GM12878 (cell line): ENCODE results near the gene MYO1D. TPM values are rescaled to one million over a fixed set of nuclear protein-coding genes. Genes with fewer than 3 reads are reported as not detected.

Source experiments
- ATAC-seq: fragments of 200-7000 bp; cut with Tn5 transposase; 3 replicates; pipeline ENCODE4 v1.9.1; 2020; ENCODE audit warnings: mild to moderate bottlenecking, moderate library complexity
- BruUV-seq: library from RNA; stranded (reverse); fragments of 400-500 nt; replicated peaks from 2 replicates; lab custom pipeline; 2021; lab: Mats Ljungman, UMichigan
- CTCF ChIA-PET: fragments of 300-600 bp; sonication (Branson Sonifier 250); formaldehyde crosslinking; extraction: SDS; loops from one replicate; lab custom pipeline; 2021; ENCODE audit warnings: inconsistent platforms; lab: Yijun Ruan, JAX
- POLR2A ChIA-PET: fragments of 350-600 bp; formaldehyde crosslinking; extraction: SDS; loops from one replicate; lab custom pipeline; 2021; ENCODE audit warnings: inconsistent platforms; lab: Charles Lee
- RAD21 ChIA-PET: fragments of 300-600 bp; sonication (Branson Sonifier 250); formaldehyde crosslinking; loops from one replicate; lab custom pipeline; 2023; ENCODE audit warnings: antibody characterized with exemption; ENCODE audit not compliant: unreplicated experiment; lab: Charles Lee
- SMC1A ChIA-PET: fragments of 300-600 bp; sonication (Branson Sonifier 250); formaldehyde crosslinking; loops from one replicate; lab custom pipeline; 2023; ENCODE audit not compliant: unreplicated experiment, uncharacterized antibody; lab: Charles Lee
- DNase-seq: peaks from one replicate; pipeline ENCODE4 v3.0.0-alpha.2; 2011; ENCODE audit warnings: low read depth, low spot score
- FAIRE-seq: peaks from 3 replicates; lab custom pipeline; 2011; peaks lifted over from hg19 to GRCh38; lab: Jason Lieb, UNC
- H2AFZ ChIP-seq: 2 replicates; pipeline ENCODE4 v1.6.0; 2011; ENCODE audit warnings: low read depth, low read length, control low read depth; ENCODE audit not compliant: control insufficient read depth
- H3K27ac ChIP-seq: 2 replicates; pipeline ENCODE4 v1.5.1; 2011; ENCODE audit warnings: control low read depth; ENCODE audit not compliant: control insufficient read depth, insufficient read depth
- H3K27me3 ChIP-seq, 2 experiments: replicated peaks in 1 of 2; 2 replicates each; pipeline versions ENCODE4 v1.6.0 to v1.6.1; 2011; ENCODE audit warnings: low read length in 1 of 2; ENCODE audit not compliant: control insufficient read depth in 2 of 2, insufficient read depth in 2 of 2
- H3K36me3 ChIP-seq, 2 experiments: 2 replicates each; pipeline ENCODE4 v1.5.1; 2011; ENCODE audit warnings: low read length in 1 of 2; ENCODE audit not compliant: control insufficient read depth in 2 of 2, insufficient read depth in 2 of 2
- H3K4me1 ChIP-seq: 2 replicates; pipeline ENCODE4 v1.6.1; 2011; ENCODE audit warnings: mild to moderate bottlenecking, low read length, moderate library complexity, mixed read lengths; ENCODE audit not compliant: control insufficient read depth, insufficient read depth
- H3K4me2 ChIP-seq: 2 replicates; pipeline ENCODE4 v1.6.0; 2011; ENCODE audit warnings: control low read depth; ENCODE audit not compliant: control insufficient read depth, insufficient read depth
- H3K4me3 ChIP-seq: fragments of 200-600 bp; sonication (generic); 2 replicates; pipeline ENCODE4 v1.5.1; 2016
- H3K79me2 ChIP-seq: 2 replicates; pipeline ENCODE4 v1.6.0; 2011; ENCODE audit warnings: low read length; ENCODE audit not compliant: control insufficient read depth, insufficient read depth
- H3K9ac ChIP-seq: 2 replicates; pipeline ENCODE4 v1.8.0; 2011; ENCODE audit warnings: low read length, control low read depth, mixed read lengths; ENCODE audit not compliant: control insufficient read depth, insufficient read depth
- H3K9me3 ChIP-seq: replicated peaks from 3 replicates; pipeline ENCODE4 v1.5.1; 2011; ENCODE audit warnings: mild to moderate bottlenecking, low read length; ENCODE audit not compliant: control insufficient read depth, insufficient read depth
- H4K20me1 ChIP-seq: 2 replicates; pipeline ENCODE4 v1.6.0; 2011; ENCODE audit not compliant: control insufficient read depth, insufficient read depth
- CBFB ChIP-seq: IDR thresholded peaks from 2 replicates; pipeline ENCODE4 v1.6.1; 2016; ENCODE audit warnings: antibody characterized with exemption, low read depth
- HDAC2 ChIP-seq: fragments of 200-600 bp; sonication (generic); IDR thresholded peaks from 2 replicates; pipeline ENCODE4 v1.6.1; 2017
- IKZF1 ChIP-seq: fragments of 450-650 bp; conservative IDR thresholded peaks from 2 replicates; pipeline ENCODE4 v1.6.1; 2017; ENCODE audit warnings: antibody characterized with exemption, mild to moderate bottlenecking
- POLR2A ChIP-seq: IDR thresholded peaks from 2 replicates; pipeline ENCODE4 v1.6.1; 2011; ENCODE audit warnings: low read depth, mild to moderate bottlenecking, low read length
- RAD51 ChIP-seq: fragments of 450-650 bp; IDR thresholded peaks from 2 replicates; pipeline ENCODE4 v1.6.1; 2016; ENCODE audit warnings: moderate library complexity, mild to moderate bottlenecking, inconsistent platforms
- RCOR1 ChIP-seq: conservative IDR thresholded peaks from 2 replicates; pipeline ENCODE4 v1.6.1; 2012; ENCODE audit warnings: low read depth, low read length, improper control_type of control experiment
- TBL1XR1 ChIP-seq: IDR thresholded peaks from 2 replicates; pipeline ENCODE4 v1.6.1; 2012; ENCODE audit warnings: low read depth, low read length, improper control_type of control experiment
- USF1 ChIP-seq: IDR thresholded peaks from 2 replicates; pipeline ENCODE4 v1.6.1; 2011; ENCODE audit warnings: borderline replicate concordance, low read depth, mild to moderate bottlenecking, moderate library complexity, mixed read lengths, low read length; ENCODE audit not compliant: insufficient read depth; ENCODE audit errors: extremely low read length
- ZZZ3 ChIP-seq: IDR thresholded peaks from 2 replicates; pipeline ENCODE4 v1.6.1; 2011; ENCODE audit warnings: low read depth; ENCODE audit not compliant: control insufficient read depth, insufficient read length
- WGBS: methylation state at CpG from one replicate; pipeline ENCODE4 v1.1.6; 2016; ENCODE audit warnings: low lambda C conversion rate; ENCODE audit not compliant: insufficient replicate concordance, insufficient coverage; ENCODE audit errors: missing lambda C conversion rate; 5-methylcytosine and 5-hydroxymethylcytosine counted together
- in situ Hi-C: fragments of 300-500 bp; cut with MboI; formaldehyde crosslinking; loops from 9 replicates; pipeline ENCODE4 v1.14.3; 2018; ENCODE audit warnings: mixed read lengths
- intact Hi-C: fragments of 100-400 bp; cut with micrococcal nuclease; formaldehyde crosslinking; loops from one replicate; pipeline ENCODE4 v1.14.2; 2022; ENCODE audit not compliant: unreplicated experiment
- polyA plus RNA-seq, 11 experiments: library from polyadenylated mRNA; depleted of rRNA in 4 of 11; unstranded in 6 of 11; stranded (reverse) in 5 of 11; fragments of >200 nt; fragmentation: Nextera tagmentation in 4 of 11; fragmentation: Illumina TruSeq in 1 of 11; extraction: Ambion mirVana in 4 of 11; extraction: Trizol in 1 of 11; gene quantifications; 1 replicate in 1 of 11; 2 replicates in 10 of 11; pipeline versions ENCODE4 v1.2.1 to v1.2.3, GENCODE V29; 2011 to 2016; ENCODE audit warnings: inconsistent platforms in 2 of 11, missing spikeins in 2 of 11, low read depth in 1 of 11
- total RNA-seq, 4 experiments: library from RNA; depleted of rRNA in 3 of 4; stranded (reverse); fragments of >200 nt in 3 of 4; fragmentation: Illumina TruSeq in 1 of 4; extraction: Trizol in 1 of 4; gene quantifications; 2 replicates each; pipeline versions ENCODE4 v1.2.1 to v1.2.3, GENCODE V29; 2013 to 2021

MYO1D gene
- total and polyA plus RNA-seq, 10 of the 15 experiments (the other 5 are each of a cell fraction or from before 2014, with no cell fraction given) = 1.8 to 37.7 (median 25.4) TPM

GRCh38 chr17:32847977-32848376, 28.9 kb downstream of the MYO1D start:
- CTCF ChIA-PET = interaction anchor here (0.7 to 1.7 kb wide), 3 partner anchors 13 to 61 kb away, joined by 3 to 4 read pairs (median 3); no protein-coding TSS in a partner anchor
- 61% methylated on average over 2 of the region's 2 CpGs for WGBS
- Histone ChIP-seq H3K4me3 (no peak overlapping the region), H4K20me1 (no peaks in the 10 kb centered on the region), H3K4me1 (no peaks in the 10 kb centered on the region), H3K4me2 (no peak overlapping the region), H3K36me3 (no peaks in the 10 kb centered on the region), H2AFZ (no peak overlapping the region), H3K9ac (no peak overlapping the region), H3K9me3 (no peaks in the 10 kb centered on the region), H3K79me2 (no peaks in the 10 kb centered on the region; the same call in 1 of the 2 replicates), H3K27me3 (no peaks in the 10 kb centered on the region), H3K27ac (no peak overlapping the region)
- in situ Hi-C loops (no loop called here), intact Hi-C loops (no loop called here)
- POLR2A ChIA-PET = no interaction called here
- no peak for ATAC-seq
- DNase-seq = no peak
- no peak for FAIRE-seq
- TF ChIP-seq RCOR1 (no peak), POLR2A (no peak), HDAC2 (no peak), ZZZ3 (no peak), CBFB (no peak), IKZF1 (no peak)
- SMC1A ChIA-PET = interaction anchor here (0.7 to 1.9 kb wide), 4 partner anchors 10 to 278 kb away, joined by 3 to 5 read pairs (median 3); partner anchors contain the start of gene MYO1D
- BruUV-seq = no TSS peak
- RAD21 ChIA-PET = no interaction called here

- POLR2A ChIA-PET = interaction anchor here (0.9 to 1.6 kb wide), 3 partner anchors 11 to 21 kb away, joined by 3 to 5 read pairs (median 4); no protein-coding TSS in a partner anchor
- Histone ChIP-seq H3K79me2 (no peaks in the 10 kb centered on the region), H3K9ac (no peak overlapping the region), H3K4me3 (no peak overlapping the region), H3K36me3 (no peaks in the 10 kb centered on the region), H4K20me1 (no peaks in the 10 kb centered on the region)
- RAD21 ChIA-PET = interaction anchor here (0.9 to 1.8 kb wide), 4 partner anchors 9 to 17 kb away, joined by 3 to 6 read pairs (median 4); no protein-coding TSS in a partner anchor
- TF ChIP-seq RAD51 = 0 out of 2 replicates have a peak, but pooled peaks have one; percentile 17
- no peak for TF ChIP-seq USF1
- no peak for TF ChIP-seq TBL1XR1
- TF ChIP-seq, all 136 proteins: peak for 1
- CTCF ChIA-PET = interaction anchor here (0.6 to 1.7 kb wide), 4 partner anchors 13 to 63 kb away, joined by 3 to 9 read pairs (median 4); partner anchors contain the start of gene MYO1D
- Histone ChIP-seq H3K4me1 (no peaks in the 10 kb centered on the region), H3K4me2 (no peak overlapping the region), H3K9me3 (no peaks in the 10 kb centered on the region), H2AFZ (no peak overlapping the region), H3K27me3 (no peaks in the 10 kb centered on the region), H3K27ac (no peak overlapping the region)
- ATAC-seq (no peak), FAIRE-seq (no peak), DNase-seq (no peak)
- 87% methylated on average over 1 of the region's 1 CpG for WGBS
- intact Hi-C loops (no loop called here), in situ Hi-C loops (no loop called here)
- SMC1A ChIA-PET = interaction anchor here (0.8 to 2.1 kb wide), 7 partner anchors 10 to 45 kb away, joined by 3 to 11 read pairs (median 5); no protein-coding TSS in a partner anchor
- no TSS peak for BruUV-seq
These were observed 30.8 kb downstream of the MYO1D start for GRCh38 chr17:32846143-32846542.
